Prostate gland (tissue), 2 donors: ENCODE measurements around the gene EGR1. TPM values are rescaled to one million over a fixed set of nuclear protein-coding genes. Genes with fewer than 3 reads are reported as not detected.
A peak's percentile ranks its signal among the peaks of the same experiment; 100 is the strongest.

Experiments
- DNase-seq: peaks from one replicate; pipeline ENCODE4 v3.0.0-alpha.2; 2019; ENCODE audit warnings: low spot score
- H3K27ac ChIP-seq, 2 donors: fragments of 200-600 bp; sonication (generic); 2 replicates each; pipeline ENCODE4 v1.5.1; 2017 to 2019
- H3K27me3 ChIP-seq: fragments of 200-600 bp; sonication (generic); replicated peaks from 2 replicates; pipeline ENCODE4 v1.5.1; 2019; ENCODE audit not compliant: insufficient read depth
- H3K36me3 ChIP-seq, 2 donors: fragments of 200-600 bp; sonication (generic); 1 replicate in 1 of 2; 2 replicates in 1 of 2; pipeline versions ENCODE4 v1.5.1 to v1.8.1; 2017 to 2019
- H3K4me1 ChIP-seq: fragments of 200-600 bp; sonication (generic); replicated peaks from 2 replicates; pipeline ENCODE4 v1.5.1; 2019
- H3K4me3 ChIP-seq, 2 donors: fragments of 200-600 bp; sonication (generic); 2 replicates each; pipeline ENCODE4 v1.5.1; 2017 to 2019
- H3K9me3 ChIP-seq: fragments of 200-600 bp; sonication (generic); 2 replicates; pipeline ENCODE4 v1.5.1; 2017
- CTCF ChIP-seq, 4 experiments: fragments of 200-600 bp in 2 of 4; fragments of 450-650 bp in 2 of 4; sonication (generic) in 2 of 4; IDR thresholded peaks; 1 replicate in 3 of 4; 2 replicates in 1 of 4; pipeline ENCODE4 v1.5.1; 2016 to 2019; ENCODE audit warnings: antibody characterized with exemption in 4 of 4, mild to moderate bottlenecking in 2 of 4, moderate library complexity in 2 of 4
- POLR2A ChIP-seq: fragments of 450-650 bp; IDR thresholded peaks from one replicate; pipeline ENCODE4 v1.6.1; 2016; ENCODE audit warnings: antibody characterized with exemption, mild to moderate bottlenecking
- POLR2AphosphoS5 ChIP-seq: sonication (generic); formaldehyde crosslinking; IDR thresholded peaks from one replicate; pipeline ENCODE4 v1.6.1; 2017; ENCODE audit warnings: antibody characterized with exemption
- WGBS: methylation state at CpG from one replicate; pipeline ENCODE4 v1.1.5; 2018; 5-methylcytosine and 5-hydroxymethylcytosine counted together
- intact Hi-C: fragments of 100-400 bp; cut with DNase I; formaldehyde crosslinking; loops from one replicate; pipeline ENCODE4 v1.14.2; 2022
- total RNA-seq, 2 donors: library from RNA; depleted of rRNA; stranded (reverse); fragments of >200 nt; gene quantifications; one replicate each; pipeline ENCODE4 v1.1.0, GENCODE V29; 2016

EGR1 gene
- total RNA-seq, 2 donors from 2014 or later = 12.2 to 19.5 TPM

GRCh38 chr5:138461343-138462125 is 3.7 kb upstream of the EGR1 start:
- WGBS = 68% methylated on average over 11 of the region's 11 CpGs
- no peak for DNase-seq
- Histone ChIP-seq H3K4me1 (peaks cover 3% of the 10 kb centered on the region), H3K27me3 (no peaks in the 10 kb centered on the region), H3K27ac (no peak overlapping the region), H3K4me3 (no peak overlapping the region), H3K9me3 (no peaks in the 10 kb centered on the region), H3K36me3 (no peaks in the 10 kb centered on the region)
- intact Hi-C loops = no loop called here
- TF ChIP-seq POLR2A (no peak), CTCF (IDR thresholded peaks at IDR 0.05) (no peak), POLR2AphosphoS5 (no peak)

- DNase-seq = no peak
- Histone ChIP-seq H3K4me1 (peaks cover 3% of the 10 kb centered on the region), H3K27ac (peak overlapping the region; percentile 99), H3K27me3 (no peaks in the 10 kb centered on the region), H3K36me3 (no peaks in the 10 kb centered on the region), H3K4me3 (peak overlapping the region; percentile 69 to 97), H3K9me3 (no peaks in the 10 kb centered on the region)
- WGBS = 9% methylated on average over 21 of the region's 21 CpGs
- TF ChIP-seq CTCF (IDR thresholded peaks at IDR 0.05) = no peak
- no peak for TF ChIP-seq POLR2AphosphoS5
- TF ChIP-seq POLR2A = no peak
- intact Hi-C loops = loop anchor here (1.0 kb wide), 2 partner anchors 40 to 80 kb away; partner anchors contain the start of gene ETF1
Measured at GRCh38 chr5:138463419-138464007, 1.8 kb upstream of the EGR1 start.

- Histone ChIP-seq H3K9me3 (no peaks in the 10 kb centered on the region), H3K36me3 (no peaks in the 10 kb centered on the region), H3K27me3 (no peaks in the 10 kb centered on the region), H3K4me3 (peak overlapping the region; percentile 69 to 97), H3K27ac (peak overlapping the region; percentile 99), H3K4me1 (peaks cover 3% of the 10 kb centered on the region)
- WGBS = 0% methylated on average over 14 of the region's 34 CpGs
- peak; percentile 94 for DNase-seq
- peak; percentile 94 for TF ChIP-seq POLR2AphosphoS5
- TF ChIP-seq CTCF (IDR thresholded peaks at IDR 0.05) = peak; percentile 76 to 98 (median 98)
- TF ChIP-seq POLR2A = peak; percentile 72
- intact Hi-C loops = loop anchor here (1.0 kb wide), 1 partner anchor 79 kb away; the partner anchor contains the start of gene ETF1
Measured at GRCh38 chr5:138464008-138464387, 1.3 kb upstream of the EGR1 start.

GRCh38 chr5:138464388-138465260 is 655 bp upstream of the EGR1 start:
- peaks cover 3% of the 10 kb centered on the region for H3K4me1 ChIP-seq
- no peaks in the 10 kb centered on the region for H3K27me3 ChIP-seq
- intact Hi-C loops = loop anchor here (1.0 kb wide), 1 partner anchor 79 kb away; the partner anchor contains the start of gene ETF1
- peak overlapping the region; percentile 69 to 97 for H3K4me3 ChIP-seq
- DNase-seq = peak; percentile 99
- TF ChIP-seq POLR2A = peak; percentile 65
- peak; percentile 68 for TF ChIP-seq POLR2AphosphoS5
- no peak for TF ChIP-seq CTCF (IDR thresholded peaks at IDR 0.05)
- H3K27ac ChIP-seq = peak overlapping the region; percentile 99
- no peaks in the 10 kb centered on the region for H3K36me3 ChIP-seq
- WGBS = under 1% methylated on average over 56 of the region's 64 CpGs
- no peaks in the 10 kb centered on the region for H3K9me3 ChIP-seq
